Measurements from ENCODE around the gene MRPS23.
A peak's percentile ranks its signal among the peaks of the same experiment; 100 is the strongest.

Gene MRPS23

DNA sequence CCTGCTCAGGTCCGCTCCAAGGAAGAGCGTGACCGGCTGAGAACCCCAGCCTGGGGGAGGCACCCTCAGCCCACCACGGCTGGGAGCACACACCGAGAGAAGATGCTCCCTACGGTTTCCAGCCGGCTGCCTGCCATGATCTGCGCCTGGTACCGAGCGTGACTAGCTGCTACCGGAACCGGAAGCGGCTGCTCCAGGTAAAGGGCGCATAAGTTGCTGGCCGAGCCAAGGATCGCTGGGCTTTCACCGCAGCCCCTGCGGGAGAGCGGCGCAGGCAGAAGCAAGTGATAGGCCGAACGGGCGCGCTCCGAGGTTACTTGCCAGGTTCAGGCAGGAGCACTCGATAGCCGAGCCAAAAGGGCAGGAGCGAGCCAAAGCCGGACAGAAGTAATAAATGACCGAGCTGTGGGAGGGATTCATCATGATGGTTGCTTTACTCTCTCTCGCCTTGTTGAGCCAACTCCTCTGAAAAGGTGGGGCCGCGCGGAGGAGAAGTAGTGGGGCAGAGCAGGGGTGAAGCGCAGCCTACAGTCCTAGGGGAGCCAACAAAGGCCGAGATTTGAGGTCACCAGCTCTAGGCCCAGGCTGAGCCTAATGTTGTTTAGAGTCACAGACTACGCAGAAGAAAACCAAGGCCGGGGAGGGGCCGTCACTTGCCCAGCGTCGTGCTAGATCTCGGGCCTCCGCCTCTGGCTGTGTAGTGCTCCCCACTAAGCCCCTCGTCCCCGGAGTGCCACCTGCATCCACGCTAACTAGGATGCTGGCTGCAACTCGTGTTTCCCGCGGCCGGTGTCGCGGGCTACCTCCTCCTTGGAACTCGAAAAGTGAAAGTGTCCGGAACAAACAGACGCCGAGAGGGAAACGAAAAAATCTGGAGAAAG is at the start of gene MRPS23:
TSS of gene MRPS23 (minus strand) at position 171 of the 881 bp plus-strand sequence. CDS start at position 137, 34 bp downstream.
- peak; percentile 94 for DNase-seq (ENCODE audit: low read depth in 2 of 2)

DNA sequence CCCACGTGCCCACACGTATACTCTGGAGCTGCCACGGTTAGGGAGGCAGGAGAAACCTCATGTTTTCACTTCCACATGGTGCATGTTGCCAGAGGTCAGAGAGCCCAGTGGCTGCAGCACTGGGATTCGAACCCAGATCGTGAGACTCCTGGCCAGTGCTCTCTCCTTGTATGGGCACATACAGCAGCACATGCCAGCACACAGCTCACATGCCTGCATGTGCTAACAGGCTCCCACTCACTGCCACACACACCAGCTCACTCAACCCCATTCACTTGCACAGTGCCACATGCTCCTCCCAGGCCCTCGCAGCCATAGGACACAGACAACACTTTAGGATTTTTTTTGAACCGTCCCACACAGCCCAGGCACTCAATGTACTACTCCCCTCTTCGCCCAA is 49.5 kb upstream of the MRPS23 start:
- no peak for DNase-seq (ENCODE audit: low read depth in 2 of 2)

- no peak for DNase-seq (ENCODE audit: low read depth in 2 of 2)
These were observed 48.9 kb upstream of the MRPS23 start for GRCh38 chr17:57898487-57899311.

DNA sequence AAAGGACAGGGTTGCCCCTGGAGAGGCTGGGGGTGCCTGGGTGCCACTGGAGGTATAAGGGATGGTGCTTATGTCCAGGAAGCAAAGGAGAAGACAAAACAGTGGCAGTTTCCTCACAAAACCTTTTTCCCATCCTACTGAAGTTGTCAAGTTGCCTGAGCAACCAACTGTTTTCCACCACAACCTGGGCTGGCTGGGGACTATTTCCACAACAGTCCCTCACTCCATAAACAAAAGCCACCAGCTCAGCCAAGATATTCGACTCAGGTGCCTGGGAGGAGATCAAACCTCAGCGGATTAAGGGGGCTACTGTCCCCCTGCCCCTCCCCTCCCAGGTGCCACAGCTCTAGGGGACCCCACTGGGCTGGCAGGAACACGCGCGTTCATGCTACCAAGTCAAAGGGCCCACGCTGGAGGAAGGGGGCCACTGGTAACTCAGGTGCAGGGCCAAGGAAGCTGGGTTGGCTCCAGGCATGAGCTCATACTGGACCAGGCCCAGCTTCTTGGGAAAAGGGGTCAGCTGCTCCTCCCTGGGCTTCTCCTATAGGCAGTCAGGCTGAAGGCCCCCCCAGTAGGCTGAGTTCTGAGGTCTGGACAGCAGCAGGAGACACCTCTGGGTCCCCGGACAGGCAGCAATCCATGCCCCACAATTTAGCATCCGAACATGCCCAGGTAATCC is 45.7 kb upstream of the MRPS23 start:
- DNase-seq (ENCODE audit: low read depth in 2 of 2): no peak

DNA sequence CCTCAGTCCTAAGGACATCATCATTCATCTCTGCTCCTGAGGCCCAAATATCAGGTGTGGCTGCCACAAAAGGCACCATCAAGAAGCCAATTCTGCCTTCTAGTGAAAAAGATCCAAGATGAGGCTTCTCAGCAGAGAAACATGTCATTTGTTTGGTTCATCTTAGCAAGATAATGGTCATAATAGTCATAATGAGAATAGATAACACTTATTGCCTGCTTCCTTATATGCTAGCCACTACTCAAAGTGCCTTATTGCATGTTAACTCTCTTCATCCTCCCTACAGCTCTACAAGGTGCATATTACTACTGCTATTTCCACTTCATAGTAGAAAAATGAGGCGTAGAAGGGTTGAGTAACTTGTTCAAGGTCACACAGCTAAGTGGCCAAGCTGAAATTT is 45.0 kb upstream of the MRPS23 start:
- DNase-seq (ENCODE audit: low read depth in 2 of 2): no peak

DNA sequence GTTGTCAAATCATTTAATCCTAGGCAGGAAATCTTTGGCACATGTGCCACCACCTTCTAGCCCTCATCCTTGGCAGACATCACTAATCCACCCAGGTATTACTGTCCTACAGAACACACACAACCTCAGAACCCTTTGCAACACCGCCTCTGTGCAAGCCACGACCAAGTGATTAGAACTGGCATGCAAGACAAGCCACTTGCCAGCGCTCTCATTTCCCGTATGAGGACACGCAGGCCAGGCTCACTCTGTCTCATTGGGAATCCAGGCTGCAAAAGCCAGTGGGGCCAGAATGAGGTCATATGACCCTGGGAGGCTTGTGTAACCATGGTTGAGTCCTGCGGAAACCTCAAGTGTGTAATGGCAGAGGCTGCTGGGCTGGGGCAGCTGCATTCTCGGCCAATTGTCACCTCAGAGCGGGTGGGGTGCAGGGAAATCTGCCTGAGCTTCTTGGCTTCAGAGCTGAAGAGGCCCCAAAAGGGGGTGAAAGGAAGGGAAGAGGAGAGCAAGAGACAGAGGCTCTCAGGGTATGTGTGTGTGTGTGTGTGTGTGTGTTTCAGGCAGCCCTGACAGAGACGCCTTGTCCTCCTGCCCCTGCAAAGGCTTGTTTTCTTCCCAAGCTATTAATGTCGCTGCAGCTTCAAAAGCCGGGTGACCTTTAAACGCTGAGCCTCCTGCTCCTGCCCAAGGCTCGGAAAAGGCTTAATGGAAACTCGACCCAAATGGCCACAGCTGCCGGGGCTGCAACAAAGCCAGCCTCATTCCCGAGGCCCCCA is 43.2 kb upstream of the MRPS23 start:
- DNase-seq (ENCODE audit: low read depth in 2 of 2): no peak

DNA sequence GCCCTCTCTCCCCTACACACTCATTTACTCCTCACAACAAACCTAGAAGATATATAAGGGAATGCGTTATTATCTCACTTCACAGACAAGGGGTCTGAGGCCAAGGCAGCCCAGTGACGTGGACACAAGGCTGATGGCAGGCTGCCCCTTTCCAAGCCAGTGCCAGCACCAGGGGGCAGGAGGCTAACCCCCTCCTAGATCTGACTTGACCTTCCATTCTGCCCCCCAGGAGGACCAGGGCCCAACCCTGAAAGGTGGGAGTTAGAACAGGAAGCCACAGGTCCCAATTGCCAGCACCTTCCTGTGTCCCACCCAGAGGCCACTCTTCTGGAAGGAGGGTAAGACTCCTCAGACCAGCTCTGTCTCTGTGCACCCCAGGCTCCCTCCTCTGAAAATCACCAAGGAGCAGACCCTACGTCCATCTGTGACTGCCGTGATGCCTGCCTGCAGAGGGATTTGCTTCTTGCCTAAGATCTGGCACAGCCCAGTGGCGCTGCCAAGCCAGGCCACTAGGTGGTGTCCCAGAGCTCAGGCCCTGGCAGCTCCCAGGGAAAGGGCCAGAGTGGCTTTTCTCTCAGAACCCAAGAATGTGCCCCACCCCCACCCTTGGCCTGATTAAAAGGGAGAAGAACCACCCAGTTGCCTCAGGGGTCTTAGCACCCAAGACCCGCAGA is 42.4 kb upstream of the MRPS23 start:
- peak; percentile 67 to 73 for DNase-seq (ENCODE audit: low read depth in 2 of 2)

- DNase-seq (ENCODE audit: low read depth in 2 of 2): no peak
These were observed 41.0 kb upstream of the MRPS23 start for GRCh38 chr17:57890857-57891232.

DNA sequence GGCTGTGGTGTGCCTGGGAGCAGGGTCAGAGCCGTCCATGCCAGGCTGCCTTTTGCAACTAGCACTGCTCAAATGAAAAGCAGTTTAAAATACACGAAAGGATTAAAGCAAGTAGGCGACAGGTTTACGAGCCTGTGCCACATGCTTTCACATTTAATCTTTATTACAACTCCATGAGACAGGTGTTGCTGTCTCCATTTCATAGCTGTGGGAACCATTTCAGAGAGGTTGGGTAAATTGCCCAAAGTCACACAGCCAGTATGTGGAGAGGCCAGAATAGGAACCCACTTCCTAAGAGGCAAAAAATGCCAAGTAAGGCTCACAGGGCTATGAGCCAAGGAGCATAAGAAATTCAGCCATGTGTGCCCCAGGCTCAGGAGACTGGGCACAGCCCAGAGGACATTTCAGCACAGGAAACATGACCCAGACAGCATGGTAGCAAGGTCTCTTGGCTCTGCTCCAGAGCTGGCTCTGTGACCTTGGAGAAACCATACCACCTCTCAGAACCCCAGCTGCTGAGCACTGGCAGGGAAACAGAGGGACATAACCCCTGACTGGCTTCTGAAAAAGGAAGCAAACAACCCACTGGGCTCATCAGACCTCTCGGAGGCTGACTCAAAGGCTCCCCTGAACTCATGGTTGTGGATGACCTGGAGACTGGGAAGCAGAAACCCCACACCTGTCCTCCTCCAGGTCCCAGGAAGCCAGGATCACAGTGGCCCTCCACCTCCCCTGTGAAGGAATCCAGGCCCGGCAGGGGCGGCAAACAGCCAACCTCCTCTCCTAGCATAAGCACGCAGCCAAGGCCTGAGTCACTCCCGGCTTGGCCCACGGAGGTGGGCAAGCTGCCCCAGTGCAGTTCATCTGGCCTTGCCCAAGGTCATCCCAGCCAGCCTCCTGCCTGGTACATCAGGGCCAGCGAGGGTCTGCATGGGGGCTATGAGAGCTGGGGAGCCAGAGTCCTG is 40.3 kb upstream of the MRPS23 start:
- DNase-seq (ENCODE audit: low read depth in 2 of 2): no peak

- no peak for DNase-seq (ENCODE audit: low read depth in 2 of 2)
These were observed 39.4 kb upstream of the MRPS23 start for GRCh38 chr17:57889252-57889651.

GRCh38 chr17:57888311-57889216 is 38.7 kb upstream of the MRPS23 start:
- no peak for DNase-seq (ENCODE audit: low read depth in 2 of 2)

- DNase-seq (ENCODE audit: low read depth in 2 of 2): no peak
These were observed 37.3 kb upstream of the MRPS23 start for GRCh38 chr17:57887161-57887560.

DNA sequence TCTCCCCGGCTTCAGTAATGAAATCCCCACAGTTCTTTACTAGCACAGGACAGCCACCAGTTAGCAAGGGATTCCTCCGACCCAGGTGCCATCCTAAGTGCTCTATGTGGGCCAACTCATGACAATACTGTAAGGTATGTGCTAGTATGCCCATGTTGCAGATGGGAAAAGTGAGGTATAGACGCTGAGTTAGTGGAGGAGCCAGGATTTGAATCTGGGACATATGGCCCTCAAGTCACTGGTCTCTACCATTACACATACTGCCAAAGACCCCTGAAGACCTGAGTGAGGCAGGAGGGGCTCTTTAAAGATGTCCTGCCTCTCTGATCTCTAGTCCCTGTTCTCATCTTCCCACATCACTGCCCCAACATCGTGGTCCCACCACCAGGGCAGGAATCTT is 36.2 kb upstream of the MRPS23 start:
- DNase-seq (ENCODE audit: low read depth in 2 of 2): no peak

DNA sequence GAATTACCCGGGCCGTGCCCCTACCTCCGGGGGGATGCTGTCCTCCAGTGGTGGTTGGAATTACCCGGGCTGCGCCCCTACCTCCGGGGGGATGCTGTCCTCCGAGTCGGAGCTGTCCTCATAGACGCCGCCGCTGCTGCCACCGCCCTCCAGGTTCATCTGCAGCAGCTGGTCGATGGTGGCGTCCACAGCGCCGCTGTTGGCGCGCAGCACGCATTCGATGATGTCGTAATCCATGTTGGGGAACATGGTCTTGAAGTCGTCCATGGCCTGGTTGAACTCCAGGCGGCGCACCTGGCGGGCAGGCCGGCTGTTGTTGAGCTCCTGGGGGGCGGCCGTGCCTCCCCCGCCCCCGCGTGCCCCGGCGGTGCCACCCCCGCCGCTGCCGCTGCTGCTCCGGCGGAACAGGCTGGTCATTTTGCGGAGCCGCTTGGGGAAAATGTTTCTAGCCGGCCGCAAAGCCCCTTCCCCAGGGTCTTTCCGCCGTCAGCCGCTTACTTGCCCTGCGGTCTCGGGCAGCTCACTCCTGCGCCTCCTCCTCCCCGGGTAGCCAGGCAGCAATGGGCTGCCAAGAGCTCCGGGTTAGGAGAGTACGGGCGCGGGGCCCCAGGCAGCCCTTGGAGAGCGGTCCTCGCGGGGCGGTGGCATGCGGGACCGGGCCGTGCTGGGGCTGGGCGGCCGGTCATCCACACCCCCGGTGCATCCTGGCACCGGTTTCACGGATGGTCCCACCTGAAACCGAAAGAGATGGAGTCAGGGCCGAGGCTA is 35.5 kb upstream of the MRPS23 start:
- no peak for DNase-seq (ENCODE audit: low read depth in 2 of 2)

DNA sequence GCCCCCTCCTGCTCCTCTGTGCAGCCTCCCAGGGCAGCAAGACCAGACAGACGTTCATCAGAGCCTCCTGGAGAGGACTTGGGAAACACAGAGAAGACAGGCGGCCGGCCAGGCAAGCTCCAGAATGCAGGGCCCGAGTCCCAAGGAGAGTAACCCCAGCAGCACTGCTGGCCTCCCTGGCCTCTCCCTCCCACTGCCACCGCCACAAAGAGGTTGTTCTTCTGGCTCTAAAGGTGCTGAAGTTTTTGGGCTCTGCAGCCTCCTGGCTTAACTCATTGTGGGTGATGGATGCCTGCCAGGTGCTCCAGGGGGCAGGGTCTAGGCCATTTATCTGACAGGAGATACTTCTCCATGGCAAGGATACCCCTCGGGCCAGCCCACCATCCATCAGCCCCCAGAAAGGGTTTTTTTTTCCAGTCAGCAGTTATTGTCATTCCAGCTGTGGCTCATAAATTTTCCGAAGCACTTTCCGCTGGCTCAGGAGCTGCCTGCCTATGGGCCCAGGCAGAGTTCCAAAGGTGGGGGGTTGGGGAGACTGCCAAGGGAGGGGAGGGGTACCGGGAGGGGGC is 32.0 kb upstream of the MRPS23 start:
- DNase-seq (ENCODE audit: low read depth in 2 of 2): no peak

GRCh38 chr17:57881143-57881542 is 31.3 kb upstream of the MRPS23 start:
- no peak for DNase-seq (ENCODE audit: low read depth in 2 of 2)

DNA sequence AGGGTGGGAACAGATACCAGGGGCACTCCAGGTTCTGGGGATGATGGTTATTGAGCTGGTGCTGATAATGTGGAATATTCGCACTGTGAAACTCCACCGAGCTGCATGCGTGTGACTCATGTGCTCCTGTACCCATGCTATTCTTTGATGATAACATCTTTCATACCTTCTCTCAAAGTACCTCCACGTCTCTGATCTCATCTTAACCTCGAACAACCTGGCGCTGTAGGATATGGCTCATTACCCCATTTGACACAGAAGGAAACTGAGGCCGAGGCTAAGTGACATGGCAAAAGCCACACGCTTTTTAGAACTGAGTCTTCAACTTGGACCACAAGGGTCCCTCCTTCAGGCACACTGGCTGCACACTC is 30.2 kb upstream of the MRPS23 start:
- peak in 1 of 2 experiments; percentile 29 for DNase-seq (ENCODE audit: low read depth in 2 of 2)
